ENCODE data around the gene LSM3. TPM values are rescaled to one million over a fixed set of nuclear protein-coding genes. Genes with fewer than 3 reads are reported as not detected.

The LSM3 gene
- total and polyA plus RNA-seq, 4 donors, result 8.7 to 18.5 (median 15.5) TPM

DNA sequence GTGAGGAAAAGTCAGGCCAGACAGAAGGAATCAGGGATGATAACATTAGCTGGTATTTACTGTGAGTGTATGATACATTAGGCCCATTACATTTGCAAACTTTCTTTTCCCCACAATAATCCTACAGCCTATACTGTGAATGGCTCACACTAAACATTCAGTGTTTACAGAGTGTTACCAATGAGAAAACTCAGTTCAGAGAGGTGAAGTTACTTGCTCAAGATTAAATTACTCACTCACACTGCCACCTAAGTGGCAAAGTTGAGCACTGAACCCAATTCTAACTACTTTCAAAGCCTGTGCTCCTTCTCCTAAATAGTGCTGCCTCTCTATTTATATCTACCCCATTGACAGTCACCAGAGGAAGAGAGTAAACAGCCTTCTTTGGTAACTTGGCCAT, 8.7 kb upstream of the LSM3 start:
- Histone ChIP-seq H3K36me3 (ENCODE audit: control insufficient read depth, insufficient read depth, low read length) (peaks cover 50% of the 10 kb centered on the region), H3K4me3 (ENCODE audit: low read depth, low read length) (no peak overlapping the region), H3K4me1 (ENCODE audit: control insufficient read depth, insufficient read depth, low read length) (no peaks in the 10 kb centered on the region), H3K27me3 (ENCODE audit: control insufficient read depth, insufficient read depth, low read length) (no peaks in the 10 kb centered on the region), H3K27ac (ENCODE audit: low read depth, low read length) (no peak overlapping the region), H3K9me3 (ENCODE audit: control insufficient read depth, insufficient read depth, low read length) (no peaks in the 10 kb centered on the region)
- no peak for DNase-seq (ENCODE audit: low read depth in 4 of 6, low spot score in 6 of 6)

DNA sequence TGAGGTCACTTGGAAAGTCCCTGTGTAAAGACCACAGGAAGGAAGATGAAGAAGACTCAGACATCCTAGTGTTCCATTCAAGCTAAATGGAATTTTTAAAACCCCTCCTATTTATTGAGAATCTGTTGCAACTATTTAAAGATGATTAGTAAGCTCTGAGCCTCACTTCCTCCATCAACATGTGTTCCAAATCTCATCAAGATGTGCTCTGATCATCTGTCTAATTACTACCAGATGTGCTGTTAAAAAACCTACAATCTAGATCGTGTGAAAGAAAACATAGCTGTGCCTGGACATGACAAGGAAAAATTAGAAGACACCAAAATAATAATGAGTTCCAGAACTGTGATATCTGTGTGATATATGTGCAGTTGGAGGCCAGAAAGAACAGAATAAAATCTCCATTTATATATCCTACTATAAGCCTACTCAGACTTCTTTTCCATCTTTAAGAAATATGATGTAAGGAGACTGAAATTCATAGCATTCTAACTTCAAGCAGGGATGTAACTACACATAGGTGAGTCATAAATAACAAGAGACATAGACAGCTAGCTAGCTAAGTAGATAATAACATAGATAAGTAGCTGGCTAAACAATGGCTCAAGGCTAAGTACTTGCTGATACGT, 8.0 kb upstream of the LSM3 start:
- Histone ChIP-seq H3K4me1 (ENCODE audit: control insufficient read depth, insufficient read depth, low read length) (no peaks in the 10 kb centered on the region), H3K4me3 (ENCODE audit: low read depth, low read length) (no peak overlapping the region), H3K27me3 (ENCODE audit: control insufficient read depth, insufficient read depth, low read length) (no peaks in the 10 kb centered on the region), H3K27ac (ENCODE audit: low read depth, low read length) (no peak overlapping the region), H3K36me3 (ENCODE audit: control insufficient read depth, insufficient read depth, low read length) (peaks cover 42% of the 10 kb centered on the region), H3K9me3 (ENCODE audit: control insufficient read depth, insufficient read depth, low read length) (no peaks in the 10 kb centered on the region)
- no CpG with 5 or more reads among the region's 2 CpGs for WGBS (ENCODE audit: insufficient coverage)
- DNase-seq (ENCODE audit: low read depth in 4 of 6, low spot score in 6 of 6), result peak in 1 of 6 donors; percentile 12

- DNase-seq (ENCODE audit: low read depth in 4 of 6, low spot score in 6 of 6), result no peak
- no peaks in the 10 kb centered on the region for H3K27me3 ChIP-seq (ENCODE audit: control insufficient read depth, insufficient read depth, low read length)
- H3K4me1 ChIP-seq (ENCODE audit: control insufficient read depth, insufficient read depth, low read length), result peaks cover 3% of the 10 kb centered on the region
- H3K4me3 ChIP-seq (ENCODE audit: low read depth, low read length), result no peak overlapping the region
- no peak overlapping the region for H3K27ac ChIP-seq (ENCODE audit: low read depth, low read length)
- no peaks in the 10 kb centered on the region for H3K9me3 ChIP-seq (ENCODE audit: control insufficient read depth, insufficient read depth, low read length)
- 97% methylated on average over 4 of the region's 5 CpGs for WGBS (ENCODE audit: insufficient coverage)
- H3K36me3 ChIP-seq (ENCODE audit: control insufficient read depth, insufficient read depth, low read length), result peaks cover 26% of the 10 kb centered on the region
These were observed 6.1 kb upstream of the LSM3 start for GRCh38 chr3:14172496-14172895.

DNA sequence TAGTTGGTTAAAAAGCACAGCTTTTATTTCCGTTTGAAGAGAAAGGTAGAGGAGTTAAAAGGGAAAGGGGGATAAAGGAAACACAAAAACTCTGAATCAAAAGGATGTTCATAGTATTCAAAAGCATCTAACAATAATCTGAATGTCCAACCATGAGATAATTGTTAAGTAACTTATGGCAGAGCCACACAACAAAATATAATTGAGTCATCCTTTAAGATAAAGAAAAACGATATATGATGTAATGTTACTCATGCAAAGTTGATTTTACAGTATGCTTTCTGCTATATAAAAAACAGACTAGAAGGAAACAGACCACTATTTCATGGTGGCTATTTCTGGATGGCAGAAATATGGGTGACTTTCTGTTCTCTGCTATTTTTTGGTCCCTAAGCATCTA, 4.1 kb upstream of the LSM3 start:
- Histone ChIP-seq H3K27me3 (ENCODE audit: control insufficient read depth, insufficient read depth, low read length) (no peaks in the 10 kb centered on the region), H3K27ac (ENCODE audit: low read depth, low read length) (no peak overlapping the region), H3K9me3 (ENCODE audit: control insufficient read depth, insufficient read depth, low read length) (no peaks in the 10 kb centered on the region), H3K36me3 (ENCODE audit: control insufficient read depth, insufficient read depth, low read length) (peaks cover 17% of the 10 kb centered on the region), H3K4me3 (ENCODE audit: low read depth, low read length) (no peak overlapping the region), H3K4me1 (ENCODE audit: control insufficient read depth, insufficient read depth, low read length) (peaks cover 5% of the 10 kb centered on the region)
- DNase-seq (ENCODE audit: low read depth in 4 of 6, low spot score in 6 of 6), result no peak
- WGBS (ENCODE audit: insufficient coverage), result no CpG with 5 or more reads among the region's 2 CpGs

- H3K36me3 ChIP-seq (ENCODE audit: control insufficient read depth, insufficient read depth, low read length), result peaks cover 12% of the 10 kb centered on the region
- WGBS (ENCODE audit: insufficient coverage), result no CpG with 5 or more reads among the region's 3 CpGs
- peaks cover 5% of the 10 kb centered on the region for H3K4me1 ChIP-seq (ENCODE audit: control insufficient read depth, insufficient read depth, low read length)
- DNase-seq (ENCODE audit: low read depth in 4 of 6, low spot score in 6 of 6), result no peak
- no peaks in the 10 kb centered on the region for H3K9me3 ChIP-seq (ENCODE audit: control insufficient read depth, insufficient read depth, low read length)
- H3K27ac ChIP-seq (ENCODE audit: low read depth, low read length), result no peak overlapping the region
- H3K27me3 ChIP-seq (ENCODE audit: control insufficient read depth, insufficient read depth, low read length), result no peaks in the 10 kb centered on the region
- no peak overlapping the region for H3K4me3 ChIP-seq (ENCODE audit: low read depth, low read length)
These were observed 3.1 kb upstream of the LSM3 start for GRCh38 chr3:14175383-14176037.

- H3K27me3 ChIP-seq (ENCODE audit: control insufficient read depth, insufficient read depth, low read length), result no peaks in the 10 kb centered on the region
- 7% methylated on average over 10 of the region's 10 CpGs for WGBS (ENCODE audit: insufficient coverage)
These were observed 904 bp upstream of the LSM3 start for GRCh38 chr3:14177580-14178246.

GRCh38 chr3:14179114-14179465, 473 bp downstream of the LSM3 start:
- H3K27ac ChIP-seq (ENCODE audit: low read depth, low read length), result peak overlapping the region; percentile 93
- H3K4me3 ChIP-seq (ENCODE audit: low read depth, low read length), result peak overlapping the region; percentile 91
- H3K9me3 ChIP-seq (ENCODE audit: control insufficient read depth, insufficient read depth, low read length), result no peaks in the 10 kb centered on the region
- DNase-seq (ENCODE audit: low read depth in 4 of 6, low spot score in 6 of 6), result peak in 1 of 6 donors; percentile 8
- no peaks in the 10 kb centered on the region for H3K36me3 ChIP-seq (ENCODE audit: control insufficient read depth, insufficient read depth, low read length)
- no CpG with 5 or more reads among the region's 3 CpGs for WGBS (ENCODE audit: insufficient coverage)
- no peaks in the 10 kb centered on the region for H3K27me3 ChIP-seq (ENCODE audit: control insufficient read depth, insufficient read depth, low read length)
- peaks cover 5% of the 10 kb centered on the region for H3K4me1 ChIP-seq (ENCODE audit: control insufficient read depth, insufficient read depth, low read length)

More at GRCh38 chr3:14177580-14178246, 904 bp upstream of the LSM3 start:
- peak in 1 of 6 donors; percentile 22 for DNase-seq (ENCODE audit: low read depth in 4 of 6, low spot score in 6 of 6)
- peaks cover 5% of the 10 kb centered on the region for H3K4me1 ChIP-seq (ENCODE audit: control insufficient read depth, insufficient read depth, low read length)
- no peaks in the 10 kb centered on the region for H3K36me3 ChIP-seq (ENCODE audit: control insufficient read depth, insufficient read depth, low read length)
- H3K27ac ChIP-seq (ENCODE audit: low read depth, low read length), result peak overlapping the region; percentile 93
- no peaks in the 10 kb centered on the region for H3K9me3 ChIP-seq (ENCODE audit: control insufficient read depth, insufficient read depth, low read length)
- peak overlapping the region; percentile 91 for H3K4me3 ChIP-seq (ENCODE audit: low read depth, low read length)

GRCh38 chr3:14179795-14180194, 1.2 kb downstream of the LSM3 start:
- H3K36me3 ChIP-seq (ENCODE audit: control insufficient read depth, insufficient read depth, low read length), result peaks cover 2% of the 10 kb centered on the region
- H3K27ac ChIP-seq (ENCODE audit: low read depth, low read length), result no peak overlapping the region
- peaks cover 5% of the 10 kb centered on the region for H3K4me1 ChIP-seq (ENCODE audit: control insufficient read depth, insufficient read depth, low read length)
- H3K27me3 ChIP-seq (ENCODE audit: control insufficient read depth, insufficient read depth, low read length), result no peaks in the 10 kb centered on the region
- no peak for DNase-seq (ENCODE audit: low read depth in 4 of 6, low spot score in 6 of 6)
- WGBS (ENCODE audit: insufficient coverage), result no CpG with 5 or more reads among the region's 1 CpG
- no peaks in the 10 kb centered on the region for H3K9me3 ChIP-seq (ENCODE audit: control insufficient read depth, insufficient read depth, low read length)
- H3K4me3 ChIP-seq (ENCODE audit: low read depth, low read length), result no peak overlapping the region

DNA sequence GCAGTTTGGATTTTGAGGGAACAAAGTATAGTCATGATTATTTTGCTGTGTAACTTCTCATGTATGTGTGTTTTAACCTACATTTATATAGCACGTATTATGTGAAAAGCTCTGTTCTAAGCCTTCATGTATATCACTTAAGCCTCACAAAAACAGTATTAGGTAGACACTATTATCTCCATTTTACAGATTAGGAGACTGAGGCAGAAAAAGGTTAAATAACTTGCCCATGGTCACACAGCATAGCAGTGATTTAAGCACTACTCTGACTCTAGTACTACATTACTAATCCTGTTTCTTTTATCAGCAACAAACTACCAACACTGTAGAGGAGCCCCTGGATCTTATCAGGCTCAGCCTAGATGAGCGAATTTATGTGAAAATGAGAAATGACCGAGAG, 2.6 kb downstream of the LSM3 start:
- DNase-seq (ENCODE audit: low read depth in 4 of 6, low spot score in 6 of 6), result no peak
- peaks cover 7% of the 10 kb centered on the region for H3K36me3 ChIP-seq (ENCODE audit: control insufficient read depth, insufficient read depth, low read length)
- no CpG with 5 or more reads among the region's 3 CpGs for WGBS (ENCODE audit: insufficient coverage)

More for the DNA sequence above, 2.6 kb downstream of the LSM3 start:
- Histone ChIP-seq H3K27ac (ENCODE audit: low read depth, low read length) (no peak overlapping the region), H3K27me3 (ENCODE audit: control insufficient read depth, insufficient read depth, low read length) (no peaks in the 10 kb centered on the region), H3K9me3 (ENCODE audit: control insufficient read depth, insufficient read depth, low read length) (no peaks in the 10 kb centered on the region), H3K4me1 (ENCODE audit: control insufficient read depth, insufficient read depth, low read length) (peaks cover 5% of the 10 kb centered on the region), H3K4me3 (ENCODE audit: low read depth, low read length) (no peak overlapping the region)
